GM19025 (cell line): ENCODE measurements around the gene HOMER2.
"Not testable (repeated sequence)": the region's sequence is repeated elsewhere in the genome, so short reads cannot be mapped to it uniquely, and the experiment has no call there.

Source experiments
- ATAC-seq: cut with Tn5 transposase; IDR thresholded peaks from one replicate; pipeline ENCODE4 v1.9.1; 2021; ENCODE audit warnings: mild to moderate bottlenecking, low read depth, moderate library complexity; ENCODE audit not compliant: unreplicated experiment

HOMER2 gene

GRCh38 chr15:82840166-82840565 lies 112.4 kb downstream of the HOMER2 start:
- ATAC-seq, result no peak

- no peak for ATAC-seq
Observed at GRCh38 chr15:82839136-82839535, 113.4 kb downstream of the HOMER2 start.

- no peak for ATAC-seq
Observed at GRCh38 chr15:82838096-82838735, 114.3 kb downstream of the HOMER2 start.

GRCh38 chr15:82835391-82835917 lies 117.1 kb downstream of the HOMER2 start:
- ATAC-seq, result no peak

GRCh38 chr15:82833362-82833682 lies 119.2 kb downstream of the HOMER2 start:
- ATAC-seq, result no peak

- peak; percentile 78 for ATAC-seq
Observed at GRCh38 chr15:82832601-82833361, 119.7 kb downstream of the HOMER2 start.

GRCh38 chr15:82831894-82832600 lies 120.5 kb downstream of the HOMER2 start:
- ATAC-seq, result peak; percentile 7

GRCh38 chr15:82830427-82831173 lies 121.9 kb downstream of the HOMER2 start:
- ATAC-seq, result no peak

GRCh38 chr15:82829234-82829633 lies 123.3 kb downstream of the HOMER2 start:
- no peak for ATAC-seq

- no peak for ATAC-seq
Observed at GRCh38 chr15:82828075-82828474, 124.4 kb downstream of the HOMER2 start.

- no peak for ATAC-seq
Observed at GRCh38 chr15:82823049-82823448, 129.5 kb downstream of the HOMER2 start.

- ATAC-seq, result not testable (repeated sequence)
Observed at GRCh38 chr15:82821851-82822250, 130.7 kb downstream of the HOMER2 start.

GRCh38 chr15:82821396-82821795 lies 131.1 kb downstream of the HOMER2 start:
- not testable (repeated sequence) for ATAC-seq

- ATAC-seq, result no peak
Observed at GRCh38 chr15:82820128-82820527, 132.4 kb downstream of the HOMER2 start.

- no peak for ATAC-seq
Observed at GRCh38 chr15:82812994-82813393, 139.5 kb downstream of the HOMER2 start.

- ATAC-seq, result no peak
Observed at GRCh38 chr15:82810890-82811426, 141.6 kb downstream of the HOMER2 start.

GRCh38 chr15:82810061-82810889 lies 142.2 kb downstream of the HOMER2 start:
- ATAC-seq, result peak; percentile 21

- ATAC-seq, result peak; percentile 86
Observed at GRCh38 chr15:82809308-82810060, 143.0 kb downstream of the HOMER2 start, which contains the start of gene WHAMM. TSS of gene WHAMM (plus strand) at chr15:82809628. CDS start at chr15:82809727, 99 bp downstream.

- no peak for ATAC-seq
Observed at GRCh38 chr15:82808634-82809041, 143.9 kb downstream of the HOMER2 start.
